Inflammatory macrophage treated with lipopolysaccharide for 1 hour (primary cell): ENCODE results near the gene CYP24A1.
A peak's percentile ranks its signal among the peaks of the same experiment; 100 is the strongest.

ENCODE experiments used
- DNase-seq, 2 donors: peaks; one replicate each; pipeline ENCODE4 v3.0.0-alpha.2; 2020 to 2022

CYP24A1 gene

GRCh38 chr20:54173653-54174456, at the start of gene CYP24A1:
TSS of gene CYP24A1 (minus strand) at chr20:54173986. CDS start at chr20:54173579, 407 bp downstream.
- peak in 1 of 2 donors; percentile 20 for DNase-seq

DNA sequence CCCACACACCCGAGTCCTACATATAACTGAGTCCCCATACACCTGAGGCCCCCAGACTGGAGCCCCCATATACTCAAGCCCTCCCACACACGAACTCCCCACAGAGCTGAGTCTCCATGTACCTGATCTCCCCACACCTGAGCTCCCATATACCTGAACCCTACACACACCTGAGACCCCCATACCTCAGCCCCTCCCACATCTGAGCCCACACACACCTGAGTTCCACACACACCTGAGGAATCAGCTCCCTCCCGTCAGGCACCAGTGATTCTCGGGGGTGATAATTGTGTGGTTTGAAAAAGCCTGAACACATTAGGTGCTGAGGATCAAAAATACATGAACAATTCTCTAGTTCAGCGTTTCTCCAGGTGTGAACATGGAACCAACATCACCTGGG, 49.5 kb upstream of the CYP24A1 start:
- no peak for DNase-seq

GRCh38 chr20:54221996-54222890, 48.5 kb upstream of the CYP24A1 start:
- no peak for DNase-seq

DNA sequence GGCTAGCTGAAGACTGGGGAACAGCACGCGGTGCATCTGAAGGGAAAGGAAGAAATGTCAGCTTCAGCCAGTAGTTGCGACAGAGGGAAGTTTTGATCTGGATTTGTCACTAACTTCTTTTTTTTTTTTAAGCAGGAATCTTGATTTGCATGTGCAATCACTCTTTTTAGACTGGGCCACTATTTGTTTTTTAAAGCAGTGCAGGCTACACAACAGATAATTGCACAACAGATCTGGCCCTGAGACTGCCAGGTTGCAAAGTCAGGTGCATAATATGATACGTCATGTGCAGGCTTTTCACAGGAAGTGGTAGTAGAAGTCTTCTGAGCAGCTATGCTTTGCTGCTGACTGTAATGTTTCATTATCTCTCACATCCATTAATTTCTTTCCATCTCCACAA, 47.6 kb upstream of the CYP24A1 start:
- peak; percentile 48 to 63 for DNase-seq

- no peak for DNase-seq
Measured at GRCh38 chr20:54220722-54221121, 46.9 kb upstream of the CYP24A1 start.

DNA sequence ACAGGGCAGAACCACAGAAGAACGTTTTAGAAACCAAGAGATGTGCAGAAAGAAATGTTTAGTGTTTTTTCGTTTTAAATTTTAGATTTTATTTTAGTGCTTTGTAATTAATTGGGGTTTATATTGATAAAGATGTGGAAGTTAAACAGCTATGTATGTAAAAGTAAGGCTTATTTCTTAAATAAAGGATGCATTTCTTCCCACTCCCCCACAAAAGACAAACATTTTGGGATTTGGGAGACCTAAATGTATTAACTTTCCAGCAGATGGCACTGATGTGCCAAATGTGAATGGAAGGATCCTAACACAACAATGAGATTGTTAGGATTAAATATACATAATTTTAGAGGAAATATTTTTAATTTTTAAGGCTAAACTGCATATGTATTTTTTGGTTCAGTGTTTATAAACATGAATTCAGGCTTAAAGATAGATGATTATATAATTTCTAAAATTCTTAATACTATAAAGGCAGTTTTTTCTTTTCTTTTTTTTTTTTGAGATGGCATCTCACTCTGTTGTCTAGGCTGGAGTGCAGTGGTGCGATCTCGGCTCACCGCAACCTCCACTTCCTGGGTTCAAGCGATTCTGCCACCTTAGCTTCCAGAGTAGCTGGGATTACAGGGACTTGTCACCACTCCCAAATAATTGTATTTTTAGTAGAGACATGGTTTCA, 46.1 kb upstream of the CYP24A1 start:
- peak in 1 of 2 donors; percentile 43 for DNase-seq

GRCh38 chr20:54218470-54218869, 44.7 kb upstream of the CYP24A1 start:
- no peak for DNase-seq

DNA sequence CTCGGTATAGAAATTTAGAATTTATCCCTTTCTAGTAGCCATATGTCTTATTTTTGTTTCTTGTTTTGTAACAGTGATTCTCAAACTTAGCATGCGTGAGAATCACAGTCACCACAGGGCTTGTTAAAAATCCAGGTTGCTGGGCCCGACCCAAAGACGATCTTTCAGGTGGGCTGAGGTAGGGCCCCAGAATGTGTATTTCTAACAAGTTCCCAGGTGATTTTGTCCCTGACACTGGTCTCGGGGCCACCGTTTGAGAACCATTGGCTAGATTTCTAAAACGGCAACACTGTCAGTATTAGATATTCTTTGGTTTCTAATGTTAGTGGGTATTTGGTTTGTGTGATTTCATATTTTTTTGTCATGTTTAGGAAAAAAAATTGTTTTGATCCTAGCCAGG, 44.0 kb upstream of the CYP24A1 start:
- no peak for DNase-seq

DNA sequence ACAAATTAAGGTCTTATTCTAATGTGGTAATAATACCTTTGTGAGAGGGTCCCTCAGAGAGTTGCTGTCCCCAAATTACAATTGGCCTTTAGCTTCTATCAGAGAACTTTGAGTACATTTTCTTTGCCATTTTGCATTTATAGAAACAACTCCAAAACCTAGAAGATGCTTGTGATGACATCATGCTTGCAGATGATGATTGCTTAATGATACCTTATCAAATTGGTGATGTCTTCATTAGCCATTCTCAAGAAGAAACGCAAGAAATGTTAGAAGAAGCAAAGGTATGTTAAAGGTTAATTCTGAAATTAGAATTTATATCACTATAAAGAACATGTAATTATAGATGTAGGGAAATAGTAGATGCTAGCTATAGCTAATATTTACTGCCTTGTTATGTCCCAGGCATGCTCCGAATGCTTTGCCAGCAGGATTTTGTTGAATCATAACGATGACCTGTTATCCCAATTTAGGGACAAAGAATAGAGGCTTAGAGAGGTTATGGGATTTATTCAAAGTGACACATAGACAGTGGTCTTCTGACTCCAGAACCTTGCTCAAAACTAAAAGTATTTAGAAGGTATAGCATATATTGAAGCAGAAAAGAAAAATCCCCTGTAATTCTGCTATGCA, 41.5 kb upstream of the CYP24A1 start:
- DNase-seq = no peak

- no peak for DNase-seq
Measured at GRCh38 chr20:54214566-54214965, 40.8 kb upstream of the CYP24A1 start.

GRCh38 chr20:54212871-54213270, 39.1 kb upstream of the CYP24A1 start:
- DNase-seq = no peak

DNA sequence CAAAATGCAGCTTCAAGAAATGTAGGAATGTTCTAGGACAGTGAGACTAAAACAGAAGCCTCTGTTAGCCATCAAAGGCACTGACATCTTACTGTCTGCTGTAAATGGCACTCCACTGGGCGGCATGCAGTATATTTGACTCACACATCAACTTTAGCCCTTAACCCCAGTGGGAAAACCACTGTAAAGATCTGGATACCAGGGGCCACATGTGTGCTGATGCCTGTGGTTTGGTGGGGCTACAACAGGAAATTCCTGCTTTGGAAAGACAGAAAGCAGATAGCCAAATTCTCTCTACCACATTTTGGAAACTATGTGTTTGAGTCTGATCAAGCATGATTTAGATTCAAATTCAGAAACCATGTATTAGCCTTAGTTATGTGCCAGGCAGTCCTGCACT, 38.4 kb upstream of the CYP24A1 start:
- DNase-seq = no peak

GRCh38 chr20:54209216-54209813, 35.5 kb upstream of the CYP24A1 start:
- DNase-seq = no peak

- no peak for DNase-seq
Measured at GRCh38 chr20:54208548-54209176, 34.9 kb upstream of the CYP24A1 start.

DNA sequence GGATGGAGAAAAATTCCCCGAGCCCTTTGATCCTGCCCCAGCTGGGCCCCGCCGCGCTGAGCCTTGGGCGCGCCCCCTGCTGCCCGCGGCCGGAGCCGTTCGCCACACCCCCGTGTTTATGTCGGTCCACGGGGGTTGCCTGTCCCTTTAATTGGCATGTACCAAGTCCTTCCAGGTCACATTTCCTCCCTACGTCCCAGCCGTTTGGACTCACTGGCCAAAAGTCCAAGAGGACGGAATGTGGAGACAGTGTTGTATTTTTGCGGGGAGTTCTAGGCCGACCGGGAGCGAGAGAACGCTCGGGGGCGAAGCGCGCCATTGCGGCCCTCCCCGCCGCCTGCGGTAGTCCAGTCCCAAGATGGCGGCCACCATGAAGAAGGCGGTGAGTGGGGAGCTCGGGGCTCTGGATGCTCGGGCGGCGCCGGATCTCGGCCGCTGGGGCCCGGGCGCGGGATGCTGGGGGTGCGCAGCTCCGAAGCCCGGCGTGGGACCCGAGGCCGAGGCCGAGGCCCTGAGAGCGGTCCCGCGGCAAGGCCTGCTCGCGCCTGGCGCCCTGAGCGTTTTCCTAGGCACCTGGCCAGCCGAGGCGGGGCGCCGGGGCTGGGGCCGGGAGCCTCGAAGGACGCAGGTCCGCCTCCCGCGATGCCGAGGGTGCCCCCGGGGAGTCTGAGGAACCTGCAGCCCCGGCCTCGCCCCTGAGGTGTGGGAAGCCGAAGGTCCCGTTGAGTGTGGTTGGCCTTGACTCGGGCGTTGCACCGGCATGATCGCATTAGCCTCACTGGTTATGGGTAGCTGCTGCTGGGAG, 34.2 kb upstream of the CYP24A1 start, which contains the start of gene PFDN4:
Gene PFDN4 (plus strand): TSS at position 345 of the 805 bp plus-strand sequence. CDS start 14 bp downstream, at position 359.
- DNase-seq = peak; percentile 78 to 84

DNA sequence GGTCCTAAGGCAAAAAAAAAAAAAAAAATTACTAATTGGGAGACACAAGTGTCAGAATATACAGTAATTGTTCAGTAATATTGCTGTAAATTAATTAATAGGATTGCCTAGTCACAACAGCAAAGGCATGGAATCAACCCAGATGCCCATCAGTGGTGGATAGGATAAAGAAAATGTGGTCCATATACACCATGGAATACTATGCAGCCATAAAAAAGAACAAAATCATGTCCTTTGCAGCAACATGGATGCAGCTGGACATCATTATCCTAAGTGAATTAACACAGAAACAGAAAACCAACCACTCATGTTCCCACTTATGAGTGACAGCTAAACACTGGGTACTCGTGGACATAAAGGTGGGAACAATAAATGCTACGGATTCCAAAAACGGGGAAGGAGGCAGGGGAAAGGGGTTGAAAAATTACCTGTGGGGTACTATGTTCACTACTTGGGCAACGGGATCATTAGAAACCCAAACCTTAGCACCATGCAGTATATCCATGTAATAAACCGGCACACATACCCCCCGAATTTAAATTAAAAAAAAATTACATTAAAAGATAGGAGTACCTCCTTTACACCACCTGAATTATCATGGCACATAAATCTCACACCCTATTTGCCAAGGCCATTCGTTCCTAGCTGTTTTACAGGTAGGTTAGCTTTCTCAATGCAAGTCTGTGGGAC, 33.4 kb upstream of the CYP24A1 start:
- DNase-seq = no peak

GRCh38 chr20:54205450-54205849, 31.7 kb upstream of the CYP24A1 start:
- DNase-seq = peak; percentile 36 to 82

GRCh38 chr20:54204481-54204880, 30.7 kb upstream of the CYP24A1 start:
- DNase-seq = no peak

DNA sequence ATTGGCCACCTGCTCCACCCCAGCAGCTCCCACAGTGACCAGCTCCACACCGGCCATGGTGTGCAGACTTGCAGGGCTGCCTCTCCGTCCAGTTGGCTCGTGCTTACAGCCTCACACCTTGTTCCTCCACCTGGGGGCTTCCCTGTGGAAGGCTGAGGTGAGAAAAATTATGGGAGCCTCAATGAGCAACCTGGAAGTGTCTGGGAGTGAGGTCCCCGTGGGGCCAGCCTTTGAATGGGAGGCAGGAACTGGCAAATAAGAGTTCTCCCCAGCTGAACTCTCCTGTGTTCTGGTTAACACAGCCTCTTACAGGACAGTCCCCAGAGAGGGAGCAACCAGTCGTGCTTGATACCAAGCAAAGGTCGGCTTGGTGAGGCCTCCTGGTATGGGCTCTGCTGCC, 30.3 kb upstream of the CYP24A1 start:
- no peak for DNase-seq

GRCh38 chr20:54203281-54203680, 29.5 kb upstream of the CYP24A1 start:
- peak in 1 of 2 donors; percentile 43 for DNase-seq
